HS-5 (cell line): Measurements from ENCODE around the gene DDX31.
"Not testable (repeated sequence)": the region's sequence is repeated elsewhere in the genome, so short reads cannot be mapped to it uniquely, and the experiment has no call there.

ENCODE experiments used
- DNase-seq: peaks from one replicate; pipeline ENCODE4 v3.0.0-alpha.2; 2012; ENCODE audit warnings: low read depth

DDX31 gene

DNA sequence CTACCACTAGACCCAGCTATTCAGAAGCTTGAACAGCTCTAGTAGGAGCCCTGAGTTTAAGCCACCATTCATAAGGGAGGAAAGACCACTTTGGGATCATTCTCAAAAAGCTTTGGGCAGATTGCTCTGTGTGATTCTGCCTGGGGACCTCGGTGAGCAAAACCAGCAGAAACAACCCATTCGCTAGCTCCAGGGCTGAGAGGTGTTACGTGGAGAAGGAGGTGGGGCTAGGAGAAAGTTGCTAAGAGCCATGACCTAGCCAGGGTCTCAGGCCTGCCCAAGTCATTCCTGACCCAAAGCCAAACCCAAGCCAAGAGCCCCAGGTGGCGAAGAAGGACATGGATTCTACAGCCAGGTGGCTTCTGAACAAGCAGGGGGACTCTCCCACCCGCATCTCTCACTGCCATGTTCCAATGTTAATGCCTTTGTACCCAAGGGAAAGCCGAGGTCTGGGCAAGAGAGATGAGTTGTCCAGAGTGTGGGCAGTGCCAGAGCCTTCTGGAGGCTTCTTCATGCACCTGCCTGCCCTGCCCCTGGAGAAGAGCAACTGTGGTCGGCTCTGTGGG is 91.3 kb downstream of the DDX31 start:
- no peak for DNase-seq

DNA sequence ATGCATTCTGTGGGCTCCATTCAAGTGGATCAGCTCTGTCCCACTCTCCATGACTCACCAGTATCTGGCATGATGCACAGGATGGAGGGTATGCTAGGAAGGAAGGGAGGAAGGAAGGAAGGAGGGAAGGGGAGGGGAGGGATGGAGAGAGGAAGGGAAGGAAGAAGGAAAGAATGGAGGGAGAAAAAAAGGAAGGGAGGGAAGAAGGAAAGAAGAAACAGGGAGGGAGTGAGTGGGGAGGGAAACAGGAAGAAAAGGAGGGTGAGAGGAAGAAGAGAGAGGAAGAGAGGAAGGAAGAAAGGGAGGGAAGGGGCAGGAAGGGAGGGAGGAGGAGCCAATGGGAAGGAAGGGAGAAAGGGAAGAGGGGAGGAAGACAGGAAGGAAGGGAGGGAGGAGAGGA is 92.7 kb downstream of the DDX31 start:
- no peak for DNase-seq

DNA sequence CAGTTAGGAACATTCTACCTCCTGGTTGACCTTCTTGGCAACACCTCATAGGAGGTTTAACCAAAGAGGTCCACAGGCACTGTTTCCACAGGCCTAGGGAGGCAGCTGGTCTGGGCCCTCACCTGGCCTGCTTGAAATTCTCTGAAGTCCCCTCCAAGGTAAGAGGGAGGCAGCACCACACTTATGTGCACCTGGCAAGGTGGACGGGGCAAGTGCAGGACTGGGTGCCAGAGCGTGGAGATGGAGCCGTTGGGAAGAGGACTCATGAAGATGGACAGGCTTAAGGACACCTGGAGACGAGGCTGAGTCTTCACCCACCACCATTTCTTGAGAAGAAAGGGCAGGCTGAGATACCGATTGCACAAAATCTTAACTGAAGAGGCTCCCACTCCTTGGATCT is 94.0 kb downstream of the DDX31 start:
- no peak for DNase-seq

GRCh38 chr9:132575005-132575609 is 94.7 kb downstream of the DDX31 start:
- DNase-seq, result peak; percentile 22

GRCh38 chr9:132572921-132573320 is 96.9 kb downstream of the DDX31 start:
- no peak for DNase-seq

- no peak for DNase-seq
Measured at GRCh38 chr9:132571806-132572600, 97.8 kb downstream of the DDX31 start.

GRCh38 chr9:132568787-132569186 is 101.0 kb downstream of the DDX31 start:
- not testable (repeated sequence) for DNase-seq

DNA sequence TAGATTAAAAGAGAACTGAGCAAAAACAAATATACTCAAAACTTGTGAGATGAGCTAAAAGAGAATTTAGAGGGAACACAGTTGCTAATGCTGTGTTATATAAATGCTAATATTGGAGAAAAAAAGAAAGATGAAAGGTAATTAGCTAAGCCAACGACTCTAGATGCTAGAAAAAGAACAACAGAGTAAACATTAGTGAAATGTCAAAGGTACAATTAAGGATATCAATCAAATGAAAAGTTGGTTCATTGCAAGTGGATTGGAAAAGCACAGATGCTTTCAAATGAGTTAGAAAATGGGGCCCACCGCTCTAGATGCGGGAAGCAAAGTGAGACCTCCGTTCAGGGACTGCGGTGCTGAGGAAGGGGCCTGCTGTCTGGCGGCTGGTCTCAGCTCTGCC is 105.3 kb downstream of the DDX31 start:
- no peak for DNase-seq

DNA sequence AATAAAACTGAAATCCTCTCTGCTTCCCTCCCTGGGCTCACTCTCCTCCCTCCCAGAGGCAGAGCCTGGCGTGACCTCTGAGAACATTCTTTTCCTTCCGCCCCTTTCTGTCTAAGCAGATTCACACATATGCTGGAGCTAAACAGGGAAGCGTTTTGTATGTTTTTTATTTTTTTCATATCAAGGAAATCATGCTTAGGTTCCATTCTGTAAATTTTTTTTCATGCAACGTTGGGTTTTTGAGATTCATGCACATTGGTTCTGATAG is 107.5 kb downstream of the DDX31 start:
- DNase-seq, result no peak

DNA sequence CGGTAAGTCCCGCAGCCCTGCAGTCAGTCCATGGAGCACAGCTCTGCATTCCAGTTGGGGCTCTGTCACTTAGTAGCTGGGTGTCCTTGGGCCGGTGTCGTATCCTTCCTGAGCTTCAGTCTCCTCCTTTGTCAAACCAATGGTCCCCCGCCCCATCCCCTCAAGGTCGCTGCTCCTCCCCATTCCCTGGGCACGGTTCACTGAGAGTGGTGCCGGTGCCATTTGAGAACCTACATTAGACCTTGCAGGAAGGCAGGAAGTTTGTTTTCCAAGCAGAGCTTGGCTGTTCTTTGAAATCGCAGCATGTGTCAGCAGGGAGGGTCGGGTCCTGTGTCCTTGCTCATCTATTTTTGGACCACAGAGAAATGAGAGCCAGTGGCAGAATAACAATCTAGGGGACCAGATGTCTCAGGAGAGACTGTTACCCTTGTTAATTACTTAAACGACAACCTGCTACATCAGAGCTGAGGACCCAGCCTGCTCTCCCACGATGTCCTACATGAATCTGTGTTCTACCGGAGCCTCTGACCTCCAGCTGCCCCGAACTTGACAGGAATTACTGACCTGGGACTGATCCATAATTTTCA is 109.1 kb downstream of the DDX31 start:
- DNase-seq, result no peak

DNA sequence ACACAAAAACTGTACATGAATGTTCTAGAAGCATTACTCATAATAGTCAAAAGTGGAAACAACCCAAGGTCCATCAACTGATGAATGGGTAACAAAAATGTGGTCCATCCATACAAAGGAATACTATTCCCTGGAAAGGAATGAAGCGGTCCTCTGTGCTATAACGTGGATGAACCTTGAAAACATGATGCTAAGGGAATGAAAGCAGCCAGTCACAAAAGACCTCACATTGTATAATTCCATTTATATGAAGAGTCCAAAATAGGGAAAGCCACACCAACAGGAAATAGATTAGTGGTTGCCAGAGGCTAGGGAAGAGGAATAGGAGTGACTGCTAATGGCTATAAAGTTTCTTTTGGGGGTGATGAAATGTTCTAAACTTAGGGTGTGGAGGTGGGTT is 110.1 kb downstream of the DDX31 start:
- no peak for DNase-seq

- DNase-seq, result no peak
Measured at GRCh38 chr9:132557159-132557558, 112.6 kb downstream of the DDX31 start.

- no peak for DNase-seq
Measured at GRCh38 chr9:132556714-132557113, 113.1 kb downstream of the DDX31 start.

- DNase-seq, result no peak
Measured at GRCh38 chr9:132556235-132556634, 113.5 kb downstream of the DDX31 start.

DNA sequence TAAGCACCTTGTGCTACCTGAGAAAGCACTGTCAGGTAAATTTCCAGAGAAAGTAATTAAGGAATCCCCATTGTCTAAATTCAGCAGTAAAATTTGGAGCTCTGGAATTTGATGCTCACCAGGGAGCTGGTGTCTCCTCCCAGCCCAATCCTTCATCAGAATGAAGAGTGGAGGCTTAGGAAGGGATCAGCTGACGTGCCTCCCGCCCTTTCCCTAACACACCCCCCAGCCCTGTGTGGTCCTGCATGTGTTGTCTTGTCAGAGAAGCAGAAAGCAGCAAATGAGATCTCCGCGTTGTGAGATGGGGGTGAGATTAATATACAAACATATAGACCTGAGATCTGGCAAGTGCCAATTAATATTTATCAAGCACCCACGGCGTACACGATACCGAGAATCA is 114.3 kb downstream of the DDX31 start:
- DNase-seq, result no peak

GRCh38 chr9:132554755-132555154 is 115.0 kb downstream of the DDX31 start:
- no peak for DNase-seq

GRCh38 chr9:132552041-132552440 is 117.7 kb downstream of the DDX31 start:
- no peak for DNase-seq

- no peak for DNase-seq
Measured at GRCh38 chr9:132551556-132551955, 118.2 kb downstream of the DDX31 start.

- no peak for DNase-seq
Measured at GRCh38 chr9:132548751-132549640, 120.8 kb downstream of the DDX31 start.

DNA sequence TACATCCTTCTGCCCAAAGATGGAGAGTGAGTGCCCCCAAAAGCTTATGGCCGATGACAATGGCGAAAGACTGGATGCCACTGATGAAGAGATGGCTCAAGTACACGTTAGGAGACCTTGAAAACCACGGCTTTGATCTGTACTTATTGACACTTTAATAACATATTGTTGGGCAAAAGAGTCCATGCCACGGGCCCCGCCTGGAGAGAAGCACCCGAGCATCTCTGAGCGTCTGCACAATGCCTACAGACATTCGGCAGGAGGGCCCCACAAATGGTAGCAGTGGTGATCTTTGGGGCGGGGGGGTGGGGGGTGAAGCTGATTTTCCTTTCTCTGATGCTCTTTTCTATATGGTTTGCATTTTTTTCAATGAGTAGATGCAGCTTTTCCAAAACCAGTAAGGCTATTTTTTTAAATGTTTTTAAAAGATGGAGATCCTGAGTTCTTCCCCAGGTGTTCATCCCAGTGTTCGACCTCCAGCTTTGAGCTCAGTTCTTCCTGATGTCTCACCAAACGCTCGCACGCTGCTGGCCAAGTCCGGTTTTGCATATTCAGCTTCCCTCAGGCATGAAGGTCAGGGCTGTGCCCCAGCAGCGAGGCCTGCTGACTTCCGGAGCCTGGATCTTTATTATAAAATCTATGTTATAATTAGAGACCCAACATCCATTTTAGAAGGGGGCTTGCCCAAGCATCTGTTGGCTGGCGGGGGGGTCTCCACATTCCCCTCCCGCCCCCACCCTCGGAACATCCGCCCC is 121.6 kb downstream of the DDX31 start:
- DNase-seq, result no peak

GRCh38 chr9:132547436-132547835 is 122.3 kb downstream of the DDX31 start:
- DNase-seq, result no peak

GRCh38 chr9:132547052-132547431 is 122.7 kb downstream of the DDX31 start:
- DNase-seq, result no peak
